ENCODE measurements around the gene SPCS2. TPM values are rescaled to one million over a fixed set of nuclear protein-coding genes. Genes with fewer than 3 reads are reported as not detected.

The SPCS2 gene
- total and polyA plus RNA-seq, 10 donors = 33.4 to 136 (median 115) TPM

- 87 to 92% (median 88%) methylated on average over 8 of the region's 8 CpGs for WGBS, 5 donors
- TF ChIP-seq POLR2AphosphoS5 (IDR thresholded peaks at IDR 0.05) = no peak
- TF ChIP-seq POLR2A (IDR thresholded peaks at IDR 0.05) = no peak
- TF ChIP-seq, protein P1, sequence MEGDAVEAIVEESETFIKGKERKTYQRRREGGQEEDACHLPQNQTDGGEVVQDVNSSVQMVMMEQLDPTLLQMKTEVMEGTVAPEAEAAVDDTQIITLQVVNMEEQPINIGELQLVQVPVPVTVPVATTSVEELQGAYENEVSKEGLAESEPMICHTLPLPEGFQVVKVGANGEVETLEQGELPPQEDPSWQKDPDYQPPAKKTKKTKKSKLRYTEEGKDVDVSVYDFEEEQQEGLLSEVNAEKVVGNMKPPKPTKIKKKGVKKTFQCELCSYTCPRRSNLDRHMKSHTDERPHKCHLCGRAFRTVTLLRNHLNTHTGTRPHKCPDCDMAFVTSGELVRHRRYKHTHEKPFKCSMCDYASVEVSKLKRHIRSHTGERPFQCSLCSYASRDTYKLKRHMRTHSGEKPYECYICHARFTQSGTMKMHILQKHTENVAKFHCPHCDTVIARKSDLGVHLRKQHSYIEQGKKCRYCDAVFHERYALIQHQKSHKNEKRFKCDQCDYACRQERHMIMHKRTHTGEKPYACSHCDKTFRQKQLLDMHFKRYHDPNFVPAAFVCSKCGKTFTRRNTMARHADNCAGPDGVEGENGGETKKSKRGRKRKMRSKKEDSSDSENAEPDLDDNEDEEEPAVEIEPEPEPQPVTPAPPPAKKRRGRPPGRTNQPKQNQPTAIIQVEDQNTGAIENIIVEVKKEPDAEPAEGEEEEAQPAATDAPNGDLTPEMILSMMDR (IDR thresholded peaks at IDR 0.05 in 8 of 11, conservative IDR thresholded peaks at IDR 0.05 in 3 of 11) = no peak
- H3K27ac ChIP-seq = no peak overlapping the region
- no peak for DNase-seq
- H3K4me1 ChIP-seq = peaks cover 0 to 6% (median 0%) of the 10 kb centered on the region in 6 donors
- no peak overlapping the region for H3K4me3 ChIP-seq
- intact Hi-C loops (cut with DNase I; ENCODE audit: low total_unique reads) = loop anchor here (5.0 to 10.0 kb wide), 3 partner anchors 106 to 448 kb away; no protein-coding TSS in a partner anchor
- no peaks in the 10 kb centered on the region for H3K9me3 ChIP-seq
- H3K27me3 ChIP-seq (replicated peaks in 1 of 7) = no peaks in the 10 kb centered on the region
- peaks cover 0 to 22% (median 7%) of the 10 kb centered on the region in 6 donors for H3K36me3 ChIP-seq
Measured at GRCh38 chr11:74926304-74927030, 22.6 kb upstream of the SPCS2 start.

DNA sequence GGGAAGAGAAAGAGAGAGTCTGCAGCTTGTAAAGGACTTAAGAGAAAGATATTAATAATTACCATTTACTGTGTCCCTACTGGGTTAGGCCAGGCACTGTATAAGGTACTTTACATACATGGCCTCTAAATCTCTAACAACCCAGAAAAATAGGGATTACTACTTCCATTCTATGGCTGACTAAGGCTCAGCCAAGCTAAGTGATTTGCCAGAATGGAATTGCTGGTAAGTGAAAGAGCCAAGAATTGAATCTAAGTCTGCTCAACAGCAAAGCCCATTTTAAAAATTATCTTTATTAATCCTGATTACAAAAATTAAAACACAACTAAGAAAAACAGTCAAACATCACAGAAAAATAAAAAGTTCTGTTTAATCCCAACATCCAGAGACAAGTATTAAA lies 21.6 kb upstream of the SPCS2 start:
- Histone ChIP-seq H3K4me3 (no peak overlapping the region), H3K36me3 (peaks cover 0 to 24% (median 10%) of the 10 kb centered on the region in 6 donors), H3K27me3 (replicated peaks in 1 of 7) (no peaks in the 10 kb centered on the region), H3K9me3 (no peaks in the 10 kb centered on the region), H3K27ac (no peak overlapping the region), H3K4me1 (peaks cover 0 to 6% (median 0%) of the 10 kb centered on the region in 6 donors)
- TF ChIP-seq, protein P1 (IDR thresholded peaks at IDR 0.05 in 8 of 11, conservative IDR thresholded peaks at IDR 0.05 in 3 of 11) = no peak
- TF ChIP-seq POLR2A (IDR thresholded peaks at IDR 0.05) (no peak), POLR2AphosphoS5 (IDR thresholded peaks at IDR 0.05) (no peak)
- intact Hi-C loops (cut with DNase I; ENCODE audit: low total_unique reads) = loop anchor here (5.0 to 10.0 kb wide), 3 partner anchors 105 to 447 kb away; no protein-coding TSS in a partner anchor
- no peak for DNase-seq

DNA sequence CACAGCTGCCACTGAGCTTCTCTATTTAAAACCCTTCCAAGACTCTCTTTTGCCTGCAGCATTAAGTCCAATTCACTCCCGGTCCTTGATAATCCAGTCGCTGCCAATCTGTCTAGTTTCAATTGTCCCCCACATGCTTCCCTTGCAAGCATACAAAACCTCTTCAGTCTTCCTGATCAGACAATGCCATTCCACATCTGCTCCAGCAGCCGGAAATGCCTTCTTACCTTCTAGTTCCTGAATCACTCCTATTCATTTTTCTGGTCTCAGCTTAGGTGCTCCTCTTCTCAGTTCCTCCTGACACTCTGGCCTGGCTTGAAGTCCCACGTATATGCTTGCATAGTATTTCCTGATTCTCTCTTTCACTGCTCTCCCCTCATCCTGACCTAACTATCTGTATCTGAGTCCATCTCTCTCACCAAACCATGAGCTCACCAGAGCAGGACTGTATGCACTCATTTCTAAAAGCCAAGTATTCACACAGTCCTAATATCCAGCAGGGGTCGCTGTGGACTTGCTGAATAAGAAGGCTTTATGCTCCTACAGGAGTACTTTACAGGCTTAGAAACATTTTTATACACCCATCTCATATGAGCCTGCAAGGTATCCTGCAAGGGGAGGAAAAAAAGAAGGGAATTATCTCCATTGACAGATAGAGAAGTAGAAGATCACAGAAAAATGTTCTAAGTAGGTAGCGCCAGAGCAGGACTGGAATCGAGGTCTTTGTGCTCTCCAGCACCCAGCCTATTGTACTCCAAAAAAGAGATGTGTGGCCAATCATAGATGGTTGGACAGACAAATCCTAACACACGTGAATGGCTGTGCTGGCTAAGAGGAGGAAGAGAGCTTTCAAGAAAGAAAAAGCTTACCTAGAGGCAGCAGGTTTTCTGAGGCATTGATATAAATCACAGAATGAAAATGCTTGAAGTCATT lies 19.4 kb upstream of the SPCS2 start:
- WGBS, 5 donors = 53 to 66% (median 59%) methylated on average over 8 of the region's 8 CpGs
- H3K27ac ChIP-seq = no peak overlapping the region
- no peak overlapping the region for H3K4me3 ChIP-seq
- intact Hi-C loops (cut with DNase I; ENCODE audit: low total_unique reads) = loop anchor here (5.0 to 10.0 kb wide), 4 partner anchors 103 to 445 kb away; partner anchors contain the start of gene TPBGL
- no peaks in the 10 kb centered on the region for H3K27me3 ChIP-seq (replicated peaks in 1 of 7)
- H3K36me3 ChIP-seq = peaks cover 0 to 46% (median 21%) of the 10 kb centered on the region in 6 donors
- no peak for DNase-seq
- no peaks in the 10 kb centered on the region for H3K9me3 ChIP-seq
- H3K4me1 ChIP-seq = peaks cover 0 to 6% (median 0%) of the 10 kb centered on the region in 6 donors
- TF ChIP-seq POLR2A (IDR thresholded peaks at IDR 0.05) = no peak
- TF ChIP-seq, protein P1 (IDR thresholded peaks at IDR 0.05 in 8 of 11, conservative IDR thresholded peaks at IDR 0.05 in 3 of 11) = peak; percentile 77 to 90 (median 86)
